Measurements from ENCODE around the gene SPSB3. TPM values are rescaled to one million over a fixed set of nuclear protein-coding genes. Genes with fewer than 3 reads are reported as not detected.

Gene SPSB3
- polyA plus RNA-seq, 1 donor (not counting 4 experiments of a cell fraction or from before 2014, with no cell fraction given) = 9.5 TPM

DNA sequence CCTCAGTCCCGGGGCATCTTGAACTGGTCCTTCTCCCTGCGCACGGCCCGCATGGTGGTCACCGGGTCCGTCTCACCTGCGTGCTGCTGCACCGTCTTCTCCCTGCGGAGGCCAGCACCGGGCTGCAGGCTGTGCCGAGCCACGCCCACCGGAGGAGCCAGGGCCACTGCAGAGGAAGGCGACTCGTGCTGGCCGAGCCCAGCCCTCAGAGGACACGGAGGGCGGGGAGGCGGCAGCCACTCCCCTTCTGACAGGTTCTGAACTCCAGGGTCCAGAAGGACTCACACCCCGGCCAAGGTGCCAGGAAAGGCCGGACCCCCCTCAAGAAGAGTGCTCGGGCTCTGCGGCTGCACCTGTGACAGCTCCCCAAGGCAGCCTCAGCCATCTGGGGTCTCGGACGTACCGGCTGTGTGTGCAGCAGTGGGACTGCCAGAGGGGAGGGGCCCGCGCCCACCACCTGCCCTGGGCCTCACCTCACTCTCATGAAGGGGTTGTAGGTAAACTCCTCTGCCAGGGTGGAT is 27.0 kb upstream of the SPSB3 start:
- peaks cover 0 to 3% of the 10 kb centered on the region in 2 experiments for H3K36me3 ChIP-seq (ENCODE audit: control insufficient read depth in 2 of 2, extremely low read depth in 1 of 2, insufficient read depth in 2 of 2, low read length in 2 of 2)
- H3K4me3 ChIP-seq (ENCODE audit: control insufficient read depth in 2 of 3, extremely low read depth in 1 of 3, insufficient read depth in 2 of 3, low read depth in 1 of 3, low read length in 3 of 3) = no peak overlapping the region
- no peak overlapping the region for H2AFZ ChIP-seq (ENCODE audit: control insufficient read depth, low read length)
- no peaks in the 10 kb centered on the region for H3K4me1 ChIP-seq (ENCODE audit: control insufficient read depth, extremely low read depth, insufficient read depth, low read length)
- H4K20me1 ChIP-seq (ENCODE audit: control insufficient read depth, extremely low read depth, insufficient read depth, low read length) = no peaks in the 10 kb centered on the region
- H3K79me2 ChIP-seq (ENCODE audit: control insufficient read depth, insufficient read depth, low read length) = no peaks in the 10 kb centered on the region
- no peak overlapping the region for H3K9ac ChIP-seq (ENCODE audit: control insufficient read depth, extremely low read depth, insufficient read depth, low read length)
- H3K4me2 ChIP-seq (ENCODE audit: control insufficient read depth, extremely low read depth, insufficient read depth, low read depth, low read length) = no peak overlapping the region
- FAIRE-seq (no peak), DNase-seq (ENCODE audit: low read depth, low spot score) (no peak)
- H3K27ac ChIP-seq (ENCODE audit: control insufficient read depth, insufficient read depth, low read length) = no peak overlapping the region
- no peaks in the 10 kb centered on the region for H3K27me3 ChIP-seq (ENCODE audit: control insufficient read depth, extremely low read depth, insufficient read depth, low read length)
- dilution Hi-C loops (cut with MboI; ENCODE audit: extremely low pct_ligation_motif_present, low sequenced_read_pairs) = no loop called here
- TF ChIP-seq, protein P1, sequence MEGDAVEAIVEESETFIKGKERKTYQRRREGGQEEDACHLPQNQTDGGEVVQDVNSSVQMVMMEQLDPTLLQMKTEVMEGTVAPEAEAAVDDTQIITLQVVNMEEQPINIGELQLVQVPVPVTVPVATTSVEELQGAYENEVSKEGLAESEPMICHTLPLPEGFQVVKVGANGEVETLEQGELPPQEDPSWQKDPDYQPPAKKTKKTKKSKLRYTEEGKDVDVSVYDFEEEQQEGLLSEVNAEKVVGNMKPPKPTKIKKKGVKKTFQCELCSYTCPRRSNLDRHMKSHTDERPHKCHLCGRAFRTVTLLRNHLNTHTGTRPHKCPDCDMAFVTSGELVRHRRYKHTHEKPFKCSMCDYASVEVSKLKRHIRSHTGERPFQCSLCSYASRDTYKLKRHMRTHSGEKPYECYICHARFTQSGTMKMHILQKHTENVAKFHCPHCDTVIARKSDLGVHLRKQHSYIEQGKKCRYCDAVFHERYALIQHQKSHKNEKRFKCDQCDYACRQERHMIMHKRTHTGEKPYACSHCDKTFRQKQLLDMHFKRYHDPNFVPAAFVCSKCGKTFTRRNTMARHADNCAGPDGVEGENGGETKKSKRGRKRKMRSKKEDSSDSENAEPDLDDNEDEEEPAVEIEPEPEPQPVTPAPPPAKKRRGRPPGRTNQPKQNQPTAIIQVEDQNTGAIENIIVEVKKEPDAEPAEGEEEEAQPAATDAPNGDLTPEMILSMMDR (optimal IDR thresholded peaks at IDR 0.05 in 1 of 3, IDR thresholded peaks at IDR 0.05 in 1 of 3, conservative IDR thresholded peaks at IDR 0.05 in 1 of 3; ENCODE audit: extremely low read depth in 1 of 3, insufficient read depth in 2 of 3, low read length in 3 of 3) = no peak
- no peak for TF ChIP-seq EZH2 (IDR thresholded peaks at IDR 0.05; ENCODE audit: low read length)
- H3K9me1 ChIP-seq (ENCODE audit: control insufficient read depth, extremely low read depth, insufficient read depth, low read length) = no peaks in the 10 kb centered on the region
- H3K9me3 ChIP-seq (ENCODE audit: control insufficient read depth, low read depth, low read length) = no peaks in the 10 kb centered on the region

DNA sequence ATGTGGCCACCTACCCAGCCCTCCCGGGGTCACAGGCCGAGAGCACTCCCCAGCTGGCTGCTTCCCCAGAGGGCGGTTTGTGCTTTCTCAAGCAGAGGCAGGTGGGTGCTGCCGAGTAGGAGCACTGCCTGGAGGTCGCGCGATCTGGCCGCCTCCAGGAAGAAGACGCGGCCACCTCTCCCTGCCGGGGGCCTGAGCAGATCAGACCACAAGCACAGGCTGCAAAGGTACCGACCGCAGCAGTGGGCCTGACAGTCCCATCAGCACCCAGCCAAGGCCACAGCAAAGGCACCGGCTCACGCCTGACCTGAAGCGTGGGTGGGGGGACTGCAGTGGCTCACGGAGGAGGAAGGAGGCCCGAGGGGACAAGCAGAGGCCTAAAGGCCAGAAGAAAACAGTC is 26.3 kb upstream of the SPSB3 start:
- TF ChIP-seq, protein P1 (optimal IDR thresholded peaks at IDR 0.05 in 1 of 3, IDR thresholded peaks at IDR 0.05 in 1 of 3, conservative IDR thresholded peaks at IDR 0.05 in 1 of 3; ENCODE audit: extremely low read depth in 1 of 3, insufficient read depth in 2 of 3, low read length in 3 of 3) = no peak
- no peak for TF ChIP-seq EZH2 (IDR thresholded peaks at IDR 0.05; ENCODE audit: low read length)
- no peaks in the 10 kb centered on the region for H3K4me1 ChIP-seq (ENCODE audit: control insufficient read depth, extremely low read depth, insufficient read depth, low read length)
- no peak overlapping the region for H3K9ac ChIP-seq (ENCODE audit: control insufficient read depth, extremely low read depth, insufficient read depth, low read length)
- no peak overlapping the region for H2AFZ ChIP-seq (ENCODE audit: control insufficient read depth, low read length)
- peaks cover 0 to 3% of the 10 kb centered on the region in 2 experiments for H3K36me3 ChIP-seq (ENCODE audit: control insufficient read depth in 2 of 2, extremely low read depth in 1 of 2, insufficient read depth in 2 of 2, low read length in 2 of 2)
- dilution Hi-C loops (cut with MboI; ENCODE audit: extremely low pct_ligation_motif_present, low sequenced_read_pairs) = no loop called here
- FAIRE-seq = no peak
- no peak overlapping the region for H3K27ac ChIP-seq (ENCODE audit: control insufficient read depth, insufficient read depth, low read length)
- DNase-seq (ENCODE audit: low read depth, low spot score) = no peak
- H3K9me1 ChIP-seq (ENCODE audit: control insufficient read depth, extremely low read depth, insufficient read depth, low read length) = no peaks in the 10 kb centered on the region
- no peaks in the 10 kb centered on the region for H3K79me2 ChIP-seq (ENCODE audit: control insufficient read depth, insufficient read depth, low read length)
- no peaks in the 10 kb centered on the region for H3K9me3 ChIP-seq (ENCODE audit: control insufficient read depth, low read depth, low read length)
- no peak overlapping the region for H3K4me2 ChIP-seq (ENCODE audit: control insufficient read depth, extremely low read depth, insufficient read depth, low read depth, low read length)
- no peaks in the 10 kb centered on the region for H4K20me1 ChIP-seq (ENCODE audit: control insufficient read depth, extremely low read depth, insufficient read depth, low read length)
- H3K27me3 ChIP-seq (ENCODE audit: control insufficient read depth, extremely low read depth, insufficient read depth, low read length) = no peaks in the 10 kb centered on the region
- H3K4me3 ChIP-seq (ENCODE audit: control insufficient read depth in 2 of 3, extremely low read depth in 1 of 3, insufficient read depth in 2 of 3, low read depth in 1 of 3, low read length in 3 of 3) = no peak overlapping the region
